ENCODE measurements around the gene PLCB1. TPM values are rescaled to one million over a fixed set of nuclear protein-coding genes. Genes with fewer than 3 reads are reported as not detected.

The PLCB1 gene
- total and polyA plus RNA-seq, 8 donors: 8.8 to 27.7 (median 19.2) TPM

GRCh38 chr20:8425016-8425415 lies 292.9 kb downstream of the PLCB1 start:
- peaks cover 0 to 53% of the 10 kb centered on the region in 2 donors for H3K4me1 ChIP-seq
- no peak for ATAC-seq
- intact Hi-C loops (cut with DNase I): no loop called here
- no peaks in the 10 kb centered on the region for H3K27me3 ChIP-seq
- no peaks in the 10 kb centered on the region for H3K9me3 ChIP-seq
- no peak overlapping the region for H3K4me3 ChIP-seq
- no peak for DNase-seq
- H3K36me3 ChIP-seq: no peaks in the 10 kb centered on the region
- no peak for TF ChIP-seq CTCF (IDR thresholded peaks at IDR 0.05)
- H3K27ac ChIP-seq: peak overlapping the region in 1 of 2 donors; percentile 89

GRCh38 chr20:8425802-8426201 lies 293.7 kb downstream of the PLCB1 start:
- Histone ChIP-seq H3K36me3 (no peaks in the 10 kb centered on the region), H3K4me1 (peaks cover 0 to 54% of the 10 kb centered on the region in 2 donors), H3K27ac (peak overlapping the region in 1 of 2 donors; percentile 89), H3K4me3 (no peak overlapping the region), H3K9me3 (no peaks in the 10 kb centered on the region), H3K27me3 (no peaks in the 10 kb centered on the region)
- no peak for TF ChIP-seq CTCF (IDR thresholded peaks at IDR 0.05)
- ATAC-seq (no peak), DNase-seq (no peak)
- intact Hi-C loops (cut with DNase I): no loop called here

GRCh38 chr20:8427419-8428040 lies 295.5 kb downstream of the PLCB1 start:
- no peaks in the 10 kb centered on the region for H3K36me3 ChIP-seq
- peak; percentile 52 for ATAC-seq
- intact Hi-C loops (cut with DNase I): no loop called here
- H3K27ac ChIP-seq: peak overlapping the region; percentile 30 to 89
- H3K9me3 ChIP-seq: no peaks in the 10 kb centered on the region
- H3K27me3 ChIP-seq: no peaks in the 10 kb centered on the region
- peaks cover 0 to 55% of the 10 kb centered on the region in 2 donors for H3K4me1 ChIP-seq
- TF ChIP-seq CTCF (IDR thresholded peaks at IDR 0.05): no peak
- no peak overlapping the region for H3K4me3 ChIP-seq
- no peak for DNase-seq

GRCh38 chr20:8428988-8429387 lies 296.9 kb downstream of the PLCB1 start:
- Histone ChIP-seq H3K4me3 (no peak overlapping the region), H3K4me1 (peaks cover 0 to 69% of the 10 kb centered on the region in 2 donors), H3K27ac (peak overlapping the region in 1 of 2 donors; percentile 89), H3K36me3 (no peaks in the 10 kb centered on the region), H3K27me3 (no peaks in the 10 kb centered on the region), H3K9me3 (no peaks in the 10 kb centered on the region)
- DNase-seq (no peak), ATAC-seq (no peak)
- TF ChIP-seq CTCF (IDR thresholded peaks at IDR 0.05): no peak
- intact Hi-C loops (cut with DNase I): no loop called here

- intact Hi-C loops (cut with DNase I): no loop called here
- no peak for TF ChIP-seq CTCF (IDR thresholded peaks at IDR 0.05)
- ATAC-seq: no peak
- DNase-seq: peak in 1 of 4 donors; percentile 17
- no peaks in the 10 kb centered on the region for H3K36me3 ChIP-seq
- no peaks in the 10 kb centered on the region for H3K9me3 ChIP-seq
- H3K27ac ChIP-seq: peak overlapping the region in 1 of 2 donors; percentile 33
- H3K4me1 ChIP-seq: peaks cover 0 to 67% of the 10 kb centered on the region in 2 donors
- H3K4me3 ChIP-seq: no peak overlapping the region
- no peaks in the 10 kb centered on the region for H3K27me3 ChIP-seq
Observed at GRCh38 chr20:8431538-8432434, 299.7 kb downstream of the PLCB1 start.
